Liver (tissue), 9 donors: Measurements from ENCODE around the gene SMAP1. TPM values are rescaled to one million over a fixed set of nuclear protein-coding genes. Genes with fewer than 3 reads are reported as not detected.

ENCODE experiments used
- DNase-seq: peaks from one replicate; pipeline ENCODE4 v3.0.0-alpha.2; 2017; ENCODE audit warnings: low spot score
- H3K27ac ChIP-seq, 2 donors: one replicate each; pipeline ENCODE4 v1.7.0; 2013; ENCODE audit warnings: inconsistent platforms in 2 of 2, low read length in 2 of 2, control low read depth in 1 of 2, low read depth in 1 of 2, mild to moderate bottlenecking in 1 of 2
- H3K27me3 ChIP-seq, 4 donors: one replicate each; pipeline versions ENCODE4 v1.6.1 to v1.7.0; 2013; ENCODE audit warnings: low read length in 3 of 4, inconsistent platforms in 1 of 4, mild to moderate bottlenecking in 1 of 4, moderate library complexity in 1 of 4; ENCODE audit not compliant: control insufficient read depth in 4 of 4, insufficient read depth in 4 of 4
- H3K36me3 ChIP-seq, 4 donors: one replicate each; pipeline versions ENCODE4 v1.6.1 to v1.7.0; 2013; ENCODE audit warnings: low read length in 3 of 4, mild to moderate bottlenecking in 3 of 4, low read depth in 1 of 4, moderate library complexity in 1 of 4; ENCODE audit not compliant: control insufficient read depth in 4 of 4, insufficient read depth in 3 of 4
- H3K4me1 ChIP-seq, 4 donors: one replicate each; pipeline versions ENCODE4 v1.6.1 to v1.7.0; 2013; ENCODE audit warnings: low read length in 3 of 4, mild to moderate bottlenecking in 3 of 4, moderate library complexity in 1 of 4; ENCODE audit not compliant: control insufficient read depth in 4 of 4, insufficient read depth in 4 of 4
- H3K4me3 ChIP-seq, 3 donors: one replicate each; pipeline versions ENCODE4 v1.6.1 to v1.7.0; 2013; ENCODE audit warnings: low read length in 3 of 3, control low read depth in 1 of 3, low read depth in 1 of 3, mild to moderate bottlenecking in 1 of 3
- H3K9ac ChIP-seq, 2 donors: one replicate each; pipeline ENCODE4 v1.7.0; 2013; ENCODE audit warnings: low read length in 2 of 2, mild to moderate bottlenecking in 2 of 2, moderate library complexity in 2 of 2, control low read depth in 1 of 2, low read depth in 1 of 2
- H3K9me3 ChIP-seq, 4 donors: one replicate each; pipeline versions ENCODE4 v1.6.1 to v1.7.0; 2013; ENCODE audit warnings: low read length in 3 of 4; ENCODE audit not compliant: control insufficient read depth in 4 of 4
- FOXA1 ChIP-seq: IDR thresholded peaks from 2 replicates; pipeline ENCODE4 v1.6.1; 2016; ENCODE audit warnings: antibody characterized with exemption
- GABPA ChIP-seq, 2 donors: IDR thresholded peaks in 1 of 2; conservative IDR thresholded peaks in 1 of 2; 2 replicates each; pipeline ENCODE4 v1.6.1; 2016; ENCODE audit warnings: antibody characterized with exemption in 2 of 2, mild to moderate bottlenecking in 1 of 2, moderate library complexity in 1 of 2
- HNF4G ChIP-seq: IDR thresholded peaks from 2 replicates; pipeline ENCODE4 v1.6.1; 2016; ENCODE audit warnings: antibody characterized with exemption
- JUND ChIP-seq, 2 donors: IDR thresholded peaks; 2 replicates each; pipeline ENCODE4 v1.6.1; 2016; ENCODE audit warnings: antibody characterized with exemption in 2 of 2
- NR2F2 ChIP-seq: IDR thresholded peaks from 2 replicates; pipeline ENCODE4 v1.6.1; 2016; ENCODE audit warnings: antibody characterized with exemption
- RAD21 ChIP-seq, 2 donors: IDR thresholded peaks; 2 replicates each; pipeline ENCODE4 v1.6.1; 2016; ENCODE audit warnings: antibody characterized with exemption in 2 of 2, mild to moderate bottlenecking in 2 of 2
- SP1 ChIP-seq: IDR thresholded peaks from 2 replicates; pipeline ENCODE4 v1.6.1; 2018; ENCODE audit warnings: antibody characterized with exemption, mild to moderate bottlenecking
- TAF1 ChIP-seq: conservative IDR thresholded peaks from 2 replicates; pipeline ENCODE4 v1.6.1; 2016; ENCODE audit warnings: antibody characterized with exemption, mild to moderate bottlenecking
- YY1 ChIP-seq: IDR thresholded peaks from 2 replicates; pipeline ENCODE4 v1.6.1; 2016; ENCODE audit warnings: antibody characterized with exemption, mild to moderate bottlenecking
- WGBS: extraction: QIAGEN DNeasy Blood & Tissue Kit; methylation state at CpG from one replicate; pipeline ENCODE4 v1.1.7; 2013; 5-methylcytosine and 5-hydroxymethylcytosine counted together
- polyA plus RNA-seq, 2 donors: library from polyadenylated mRNA; stranded (reverse) in 1 of 2; unstranded in 1 of 2; fragments of 200-250 nt in 1 of 2; fragments of >200 nt in 1 of 2; fragmentation: Nextera tagmentation in 1 of 2; extraction: Ambion mirVana in 1 of 2; gene quantifications; one replicate each; pipeline versions ENCODE4 v1.2.1 to v1.2.3, GENCODE V29; 2013 to 2015
- total RNA-seq, 2 donors: library from RNA; depleted of rRNA; stranded (reverse); fragments of >200 nt; gene quantifications; one replicate each; pipeline ENCODE4 v1.2.3, GENCODE V29; 2014
- TF ChIP-seq, protein P1 (sequence below): IDR thresholded peaks from 2 replicates; pipeline ENCODE4 v1.6.1; 2016; ENCODE audit warnings: antibody characterized with exemption, mild to moderate bottlenecking
- TF ChIP-seq, protein P2 (sequence below): IDR thresholded peaks from 2 replicates; pipeline ENCODE4 v1.6.1; 2016; ENCODE audit warnings: antibody characterized with exemption
- TF ChIP-seq, protein P3 (sequence below): IDR thresholded peaks from 2 replicates; pipeline ENCODE4 v1.6.1; 2016; ENCODE audit warnings: antibody characterized with exemption
- donor health status: healthy.
- donor health status: healthy.
- donor health status: healthy.
- donor health status: healthy.
- donor health status: healthy.

SMAP1 gene
- total and polyA plus RNA-seq, 4 donors = 9.3 to 13.3 (median 12.7) TPM

DNA sequence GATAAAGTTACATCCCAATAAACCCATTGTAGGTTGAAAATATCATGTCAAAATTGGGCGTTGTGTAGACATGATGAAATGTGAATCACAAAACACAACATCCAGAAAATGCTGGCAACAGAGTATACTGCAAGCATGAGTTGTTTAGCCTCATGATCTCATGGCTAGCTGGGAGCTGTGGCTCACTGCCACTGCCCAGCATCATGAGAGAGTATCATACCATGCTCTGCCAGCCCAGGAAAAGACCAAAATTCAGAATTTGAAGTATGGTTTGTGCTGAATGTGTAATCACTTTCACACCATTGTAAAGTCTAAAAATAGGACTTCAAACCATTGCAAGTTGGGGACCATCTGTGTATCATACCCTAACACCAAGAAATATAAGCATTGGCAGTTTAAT, 45.2 kb upstream of the SMAP1 start:
- Histone ChIP-seq H3K9me3 (no peaks in the 10 kb centered on the region), H3K27ac (no peak overlapping the region), H3K27me3 (no peaks in the 10 kb centered on the region), H3K4me1 (no peaks in the 10 kb centered on the region), H3K9ac (no peak overlapping the region), H3K4me3 (no peak overlapping the region), H3K36me3 (no peaks in the 10 kb centered on the region)
- TF ChIP-seq NR2F2 = no peak
- TF ChIP-seq JUND (IDR thresholded peaks at IDR 0.05) = no peak
- no peak for DNase-seq
- WGBS = 69% methylated on average over 1 of the region's 1 CpG

DNA sequence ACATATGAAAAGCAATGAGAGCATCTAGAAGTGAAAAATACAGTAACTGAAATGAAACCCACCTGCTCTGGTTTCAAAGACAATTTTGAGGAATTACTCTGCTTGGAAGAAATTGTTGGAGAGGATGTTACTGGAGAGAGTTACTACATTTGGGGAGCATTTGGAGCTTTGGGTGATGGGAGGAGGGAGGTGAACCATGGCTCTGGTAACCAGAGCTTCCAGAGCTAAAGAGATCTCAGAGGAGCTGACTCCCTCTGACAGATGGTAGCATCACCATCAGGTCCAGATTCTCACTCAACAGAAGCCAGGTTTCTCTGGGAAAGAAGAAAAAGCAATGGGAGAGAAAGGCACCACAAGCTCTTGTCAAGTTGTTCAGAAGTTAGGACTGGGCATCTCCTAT, 42.2 kb upstream of the SMAP1 start:
- no peak overlapping the region for H3K4me3 ChIP-seq
- no peaks in the 10 kb centered on the region for H3K4me1 ChIP-seq
- H3K27me3 ChIP-seq = no peaks in the 10 kb centered on the region
- no peak overlapping the region for H3K9ac ChIP-seq
- H3K27ac ChIP-seq = no peak overlapping the region
- H3K36me3 ChIP-seq = no peaks in the 10 kb centered on the region
- no peaks in the 10 kb centered on the region for H3K9me3 ChIP-seq
- TF ChIP-seq, protein P1, sequence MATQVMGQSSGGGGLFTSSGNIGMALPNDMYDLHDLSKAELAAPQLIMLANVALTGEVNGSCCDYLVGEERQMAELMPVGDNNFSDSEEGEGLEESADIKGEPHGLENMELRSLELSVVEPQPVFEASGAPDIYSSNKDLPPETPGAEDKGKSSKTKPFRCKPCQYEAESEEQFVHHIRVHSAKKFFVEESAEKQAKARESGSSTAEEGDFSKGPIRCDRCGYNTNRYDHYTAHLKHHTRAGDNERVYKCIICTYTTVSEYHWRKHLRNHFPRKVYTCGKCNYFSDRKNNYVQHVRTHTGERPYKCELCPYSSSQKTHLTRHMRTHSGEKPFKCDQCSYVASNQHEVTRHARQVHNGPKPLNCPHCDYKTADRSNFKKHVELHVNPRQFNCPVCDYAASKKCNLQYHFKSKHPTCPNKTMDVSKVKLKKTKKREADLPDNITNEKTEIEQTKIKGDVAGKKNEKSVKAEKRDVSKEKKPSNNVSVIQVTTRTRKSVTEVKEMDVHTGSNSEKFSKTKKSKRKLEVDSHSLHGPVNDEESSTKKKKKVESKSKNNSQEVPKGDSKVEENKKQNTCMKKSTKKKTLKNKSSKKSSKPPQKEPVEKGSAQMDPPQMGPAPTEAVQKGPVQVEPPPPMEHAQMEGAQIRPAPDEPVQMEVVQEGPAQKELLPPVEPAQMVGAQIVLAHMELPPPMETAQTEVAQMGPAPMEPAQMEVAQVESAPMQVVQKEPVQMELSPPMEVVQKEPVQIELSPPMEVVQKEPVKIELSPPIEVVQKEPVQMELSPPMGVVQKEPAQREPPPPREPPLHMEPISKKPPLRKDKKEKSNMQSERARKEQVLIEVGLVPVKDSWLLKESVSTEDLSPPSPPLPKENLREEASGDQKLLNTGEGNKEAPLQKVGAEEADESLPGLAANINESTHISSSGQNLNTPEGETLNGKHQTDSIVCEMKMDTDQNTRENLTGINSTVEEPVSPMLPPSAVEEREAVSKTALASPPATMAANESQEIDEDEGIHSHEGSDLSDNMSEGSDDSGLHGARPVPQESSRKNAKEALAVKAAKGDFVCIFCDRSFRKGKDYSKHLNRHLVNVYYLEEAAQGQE = no peak
- TF ChIP-seq, protein P2, sequence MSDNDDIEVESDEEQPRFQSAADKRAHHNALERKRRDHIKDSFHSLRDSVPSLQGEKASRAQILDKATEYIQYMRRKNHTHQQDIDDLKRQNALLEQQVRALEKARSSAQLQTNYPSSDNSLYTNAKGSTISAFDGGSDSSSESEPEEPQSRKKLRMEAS = no peak
- TF ChIP-seq TAF1 (no peak), JUND (IDR thresholded peaks at IDR 0.05) (no peak)
- no peak for DNase-seq

DNA sequence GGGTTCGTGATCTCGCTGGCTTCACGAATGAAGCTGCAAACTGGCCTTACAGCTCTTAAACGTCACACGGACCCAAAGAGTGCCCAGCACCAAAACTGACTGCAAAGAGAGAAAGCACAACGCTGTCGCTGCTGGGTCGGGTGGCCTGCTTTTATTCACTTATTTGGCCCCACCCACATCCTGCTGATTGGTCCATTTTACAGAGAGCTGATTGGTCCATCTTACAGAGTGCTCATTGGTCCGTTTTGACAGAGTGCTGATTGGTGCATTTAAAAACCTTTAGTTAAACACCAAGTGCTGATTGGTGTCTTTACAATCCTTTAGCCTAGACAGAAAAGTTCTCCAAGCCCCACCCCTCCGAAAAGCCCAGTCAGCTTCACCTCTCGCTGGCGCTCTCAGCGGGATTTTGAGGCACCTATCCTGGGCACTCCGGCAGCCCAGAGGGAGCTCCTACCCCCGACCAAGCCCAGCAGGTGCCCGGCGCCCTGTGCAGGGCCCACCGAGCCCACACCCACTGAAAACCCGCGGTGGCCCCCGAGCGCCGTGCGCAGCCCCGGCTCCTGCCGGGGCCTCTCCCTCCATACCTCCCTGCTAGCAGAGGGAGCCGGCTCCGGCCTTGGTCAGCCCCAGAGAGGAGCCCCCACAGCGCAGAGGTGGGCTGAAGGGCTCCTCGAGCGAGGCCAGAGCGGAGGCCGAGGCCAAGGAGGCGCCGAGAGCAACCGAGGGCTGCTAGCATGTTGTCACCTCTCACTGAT, 40.0 kb upstream of the SMAP1 start:
- WGBS = 95% methylated on average over 36 of the region's 36 CpGs
- Histone ChIP-seq H3K27ac (no peak overlapping the region), H3K36me3 (no peaks in the 10 kb centered on the region), H3K9me3 (no peaks in the 10 kb centered on the region), H3K9ac (no peak overlapping the region), H3K4me1 (no peaks in the 10 kb centered on the region), H3K4me3 (no peak overlapping the region), H3K27me3 (no peaks in the 10 kb centered on the region)
- no peak for DNase-seq
- TF ChIP-seq HNF4G (no peak), GABPA (IDR thresholded peaks at IDR 0.05 in 1 of 2, conservative IDR thresholded peaks at IDR 0.05 in 1 of 2) (no peak), YY1 (no peak), RAD21 (IDR thresholded peaks at IDR 0.05) (no peak), SP1 (no peak), FOXA1 (no peak)
- TF ChIP-seq, protein P3, sequence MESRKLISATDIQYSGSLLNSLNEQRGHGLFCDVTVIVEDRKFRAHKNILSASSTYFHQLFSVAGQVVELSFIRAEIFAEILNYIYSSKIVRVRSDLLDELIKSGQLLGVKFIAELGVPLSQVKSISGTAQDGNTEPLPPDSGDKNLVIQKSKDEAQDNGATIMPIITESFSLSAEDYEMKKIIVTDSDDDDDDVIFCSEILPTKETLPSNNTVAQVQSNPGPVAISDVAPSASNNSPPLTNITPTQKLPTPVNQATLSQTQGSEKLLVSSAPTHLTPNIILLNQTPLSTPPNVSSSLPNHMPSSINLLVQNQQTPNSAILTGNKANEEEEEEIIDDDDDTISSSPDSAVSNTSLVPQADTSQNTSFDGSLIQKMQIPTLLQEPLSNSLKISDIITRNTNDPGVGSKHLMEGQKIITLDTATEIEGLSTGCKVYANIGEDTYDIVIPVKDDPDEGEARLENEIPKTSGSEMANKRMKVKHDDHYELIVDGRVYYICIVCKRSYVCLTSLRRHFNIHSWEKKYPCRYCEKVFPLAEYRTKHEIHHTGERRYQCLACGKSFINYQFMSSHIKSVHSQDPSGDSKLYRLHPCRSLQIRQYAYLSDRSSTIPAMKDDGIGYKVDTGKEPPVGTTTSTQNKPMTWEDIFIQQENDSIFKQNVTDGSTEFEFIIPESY = no peak
